ENCODE data around the gene C2CD3. TPM values are rescaled to one million over a fixed set of nuclear protein-coding genes. Genes with fewer than 3 reads are reported as not detected.

Gene C2CD3
- total RNA-seq, 1 donor from 2014 or later, result 23.8 TPM

DNA sequence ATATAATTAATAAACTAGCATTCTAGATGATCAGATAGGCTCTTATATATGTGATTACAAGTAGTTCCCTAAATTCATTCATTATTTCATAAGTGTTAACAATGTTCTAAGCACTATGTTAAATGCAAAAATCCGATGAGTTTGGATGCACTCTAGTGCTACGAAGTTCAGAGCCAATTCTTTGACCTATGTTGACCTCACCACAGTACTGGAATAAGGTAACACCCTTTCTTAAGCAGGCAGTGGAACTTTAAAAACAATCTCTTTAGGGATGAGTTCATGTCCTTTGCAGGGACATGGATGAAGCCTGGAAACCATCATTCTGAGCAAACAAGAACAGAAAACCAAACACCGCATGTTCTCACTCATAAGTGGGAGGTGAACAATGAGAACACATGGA, 93.6 kb downstream of the C2CD3 start:
- Histone ChIP-seq H3K27me3 (no peaks in the 10 kb centered on the region), H3K4me3 (no peak overlapping the region), H3K4me1 (no peaks in the 10 kb centered on the region), H3K36me3 (peaks cover 0 to 24% of the 10 kb centered on the region in 2 donors), H3K9me3 (no peaks in the 10 kb centered on the region), H3K27ac (no peak overlapping the region)
- intact Hi-C loops (cut with DNase I), result no loop called here
- DNase-seq (ENCODE audit: extremely low spot score in 2 of 2), result no peak
- TF ChIP-seq, protein P1, sequence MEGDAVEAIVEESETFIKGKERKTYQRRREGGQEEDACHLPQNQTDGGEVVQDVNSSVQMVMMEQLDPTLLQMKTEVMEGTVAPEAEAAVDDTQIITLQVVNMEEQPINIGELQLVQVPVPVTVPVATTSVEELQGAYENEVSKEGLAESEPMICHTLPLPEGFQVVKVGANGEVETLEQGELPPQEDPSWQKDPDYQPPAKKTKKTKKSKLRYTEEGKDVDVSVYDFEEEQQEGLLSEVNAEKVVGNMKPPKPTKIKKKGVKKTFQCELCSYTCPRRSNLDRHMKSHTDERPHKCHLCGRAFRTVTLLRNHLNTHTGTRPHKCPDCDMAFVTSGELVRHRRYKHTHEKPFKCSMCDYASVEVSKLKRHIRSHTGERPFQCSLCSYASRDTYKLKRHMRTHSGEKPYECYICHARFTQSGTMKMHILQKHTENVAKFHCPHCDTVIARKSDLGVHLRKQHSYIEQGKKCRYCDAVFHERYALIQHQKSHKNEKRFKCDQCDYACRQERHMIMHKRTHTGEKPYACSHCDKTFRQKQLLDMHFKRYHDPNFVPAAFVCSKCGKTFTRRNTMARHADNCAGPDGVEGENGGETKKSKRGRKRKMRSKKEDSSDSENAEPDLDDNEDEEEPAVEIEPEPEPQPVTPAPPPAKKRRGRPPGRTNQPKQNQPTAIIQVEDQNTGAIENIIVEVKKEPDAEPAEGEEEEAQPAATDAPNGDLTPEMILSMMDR (IDR thresholded peaks at IDR 0.05), result no peak
- TF ChIP-seq POLR2A (IDR thresholded peaks at IDR 0.05), result no peak
- TF ChIP-seq POLR2AphosphoS5 (IDR thresholded peaks at IDR 0.05; ENCODE audit: insufficient read depth in 1 of 2, low read depth in 1 of 2), result no peak

DNA sequence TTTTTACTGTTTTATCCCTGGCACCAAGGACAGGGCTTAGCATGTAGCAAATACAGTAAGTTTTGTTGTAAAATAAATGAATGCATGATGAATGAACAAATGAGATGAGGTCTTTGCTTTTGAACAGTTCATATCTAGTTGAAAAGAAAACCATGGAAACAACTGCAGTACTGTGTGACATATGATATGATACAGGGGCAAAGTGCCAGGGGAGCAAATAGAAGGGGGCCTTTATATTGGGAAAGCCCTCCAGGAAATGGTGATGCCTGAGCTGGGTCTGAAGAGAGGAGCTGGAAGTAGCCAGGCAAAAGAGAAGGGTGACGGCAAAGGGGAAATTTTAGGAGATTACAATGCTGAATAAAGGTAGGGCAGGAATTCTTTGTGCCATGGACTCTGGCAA, 98.1 kb downstream of the C2CD3 start:
- DNase-seq (ENCODE audit: extremely low spot score in 2 of 2), result no peak
- TF ChIP-seq POLR2AphosphoS5 (IDR thresholded peaks at IDR 0.05; ENCODE audit: insufficient read depth in 1 of 2, low read depth in 1 of 2), result no peak
- no peak for TF ChIP-seq POLR2A (IDR thresholded peaks at IDR 0.05)
- TF ChIP-seq, protein P1 (IDR thresholded peaks at IDR 0.05), result no peak
- Histone ChIP-seq H3K4me1 (no peaks in the 10 kb centered on the region), H3K4me3 (no peak overlapping the region), H3K27me3 (no peaks in the 10 kb centered on the region), H3K36me3 (peaks cover 0 to 25% of the 10 kb centered on the region in 2 donors), H3K9me3 (no peaks in the 10 kb centered on the region), H3K27ac (no peak overlapping the region)
- intact Hi-C loops (cut with DNase I), result no loop called here

DNA sequence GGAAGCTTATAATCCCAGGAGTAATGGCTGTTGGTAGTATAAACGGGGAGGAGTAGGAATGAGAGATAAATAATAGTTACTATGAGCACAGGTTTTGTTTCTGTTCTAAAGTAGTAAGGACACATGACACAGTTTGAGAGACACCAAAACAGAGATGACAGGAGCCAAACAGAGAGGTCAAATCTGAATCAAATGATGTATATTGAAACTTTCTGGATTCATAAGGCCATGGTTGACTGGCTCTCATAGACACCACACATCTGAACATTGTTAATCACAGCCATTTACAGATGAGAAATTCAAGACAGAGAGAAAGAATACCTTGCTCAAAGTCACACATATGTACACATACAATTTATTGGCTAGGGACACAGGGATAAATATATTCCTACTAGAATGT, 98.5 kb downstream of the C2CD3 start:
- H3K27me3 ChIP-seq, result no peaks in the 10 kb centered on the region
- H3K36me3 ChIP-seq, result peaks cover 0 to 24% of the 10 kb centered on the region in 2 donors
- H3K27ac ChIP-seq, result no peak overlapping the region
- intact Hi-C loops (cut with DNase I), result no loop called here
- H3K4me3 ChIP-seq, result no peak overlapping the region
- H3K4me1 ChIP-seq, result no peaks in the 10 kb centered on the region
- no peak for DNase-seq (ENCODE audit: extremely low spot score in 2 of 2)
- TF ChIP-seq POLR2A (IDR thresholded peaks at IDR 0.05), result no peak
- TF ChIP-seq, protein P1 (IDR thresholded peaks at IDR 0.05), result no peak
- no peak for TF ChIP-seq POLR2AphosphoS5 (IDR thresholded peaks at IDR 0.05; ENCODE audit: insufficient read depth in 1 of 2, low read depth in 1 of 2)
- no peaks in the 10 kb centered on the region for H3K9me3 ChIP-seq

DNA sequence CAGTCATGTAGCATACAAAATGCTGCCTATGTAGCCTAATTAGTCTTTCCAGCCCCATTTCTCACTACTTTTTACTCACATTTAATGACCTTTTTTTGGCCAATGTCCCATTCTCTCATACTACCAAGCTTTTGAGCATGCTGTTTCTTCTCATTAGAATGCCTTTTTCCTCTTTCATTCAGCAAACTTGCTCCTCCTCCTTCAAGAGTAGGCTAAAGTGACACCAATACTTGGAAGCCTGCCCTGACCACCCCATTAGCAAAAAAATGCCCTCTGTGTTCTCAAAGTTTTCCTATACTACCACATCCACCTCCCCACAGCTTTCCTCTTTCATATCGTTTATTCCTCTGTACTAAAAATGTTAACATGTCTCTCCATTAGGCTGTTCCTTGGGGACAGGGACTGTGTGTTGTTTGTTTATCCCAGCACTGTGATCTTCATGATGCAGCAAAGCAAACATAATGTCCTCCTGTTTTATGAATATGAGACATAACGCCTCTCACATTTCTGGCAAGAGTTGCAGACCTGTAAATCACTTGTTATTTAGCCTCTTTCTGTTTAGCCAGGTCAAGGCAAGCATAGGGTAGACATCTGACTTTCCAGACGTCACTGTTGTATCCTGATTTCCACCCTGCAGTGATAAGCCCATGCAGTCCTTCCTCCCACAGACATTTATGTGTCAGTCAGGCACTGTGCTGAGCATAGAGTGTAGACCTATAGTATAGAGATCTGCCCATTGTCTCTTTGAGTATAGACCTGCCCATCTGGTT, 99.9 kb downstream of the C2CD3 start:
- intact Hi-C loops (cut with DNase I), result no loop called here
- peaks cover 0 to 24% of the 10 kb centered on the region in 2 donors for H3K36me3 ChIP-seq
- no peaks in the 10 kb centered on the region for H3K4me1 ChIP-seq
- H3K27me3 ChIP-seq, result no peaks in the 10 kb centered on the region
- DNase-seq (ENCODE audit: extremely low spot score in 2 of 2), result no peak
- TF ChIP-seq POLR2A (IDR thresholded peaks at IDR 0.05) (no peak), POLR2AphosphoS5 (IDR thresholded peaks at IDR 0.05; ENCODE audit: insufficient read depth in 1 of 2, low read depth in 1 of 2) (no peak)
- TF ChIP-seq, protein P1 (IDR thresholded peaks at IDR 0.05), result no peak
- no peak overlapping the region for H3K27ac ChIP-seq
- H3K9me3 ChIP-seq, result no peaks in the 10 kb centered on the region
- H3K4me3 ChIP-seq, result no peak overlapping the region
